NCI-H2196 (cell line): ENCODE results near the gene TSC22D1.
"Not testable (repeated sequence)": the region's sequence is repeated elsewhere in the genome, so short reads cannot be mapped to it uniquely, and the experiment has no call there.

ENCODE experiments used
- DNase-seq: peaks from one replicate; lab custom pipeline; 2025; ENCODE audit not compliant: unreplicated experiment; lab: John Stamatoyannopoulos, UW

TSC22D1 gene

GRCh38 chr13:44573790-44574465 lies 2.2 kb downstream of the TSC22D1 start:
- DNase-seq: no peak

GRCh38 chr13:44573071-44573470 lies 3.1 kb downstream of the TSC22D1 start:
- DNase-seq: no peak

GRCh38 chr13:44566601-44567000 lies 9.5 kb downstream of the TSC22D1 start:
- DNase-seq: no peak

GRCh38 chr13:44565881-44566280 lies 10.2 kb downstream of the TSC22D1 start:
- DNase-seq: no peak

GRCh38 chr13:44564936-44565335 lies 11.2 kb downstream of the TSC22D1 start:
- DNase-seq: no peak

DNA sequence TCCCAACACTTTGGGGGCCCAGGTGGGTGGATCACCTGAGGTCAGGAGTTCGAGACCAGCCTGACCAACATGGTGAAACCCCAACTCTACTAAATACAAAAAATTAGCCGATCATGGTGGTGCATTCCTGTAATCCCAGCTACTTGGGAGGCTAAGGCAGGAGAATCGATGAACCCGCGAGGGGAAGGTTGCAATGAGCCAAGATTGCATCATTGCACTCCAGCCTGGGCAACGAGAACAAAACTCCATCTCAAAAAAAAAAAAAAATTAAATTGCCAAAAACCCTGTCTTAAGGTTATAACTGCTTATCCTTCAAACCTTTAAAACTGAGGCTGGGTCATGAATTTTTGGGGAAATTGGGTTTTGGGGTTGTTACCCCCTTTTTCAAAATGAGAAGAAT lies 13.3 kb downstream of the TSC22D1 start:
- DNase-seq: not testable (repeated sequence)

- DNase-seq: no peak
Measured at GRCh38 chr13:44561351-44561750, 14.8 kb downstream of the TSC22D1 start.

- no peak for DNase-seq
Measured at GRCh38 chr13:44557986-44558385, 18.1 kb downstream of the TSC22D1 start.

GRCh38 chr13:44555207-44555606 lies 20.9 kb downstream of the TSC22D1 start:
- no peak for DNase-seq

DNA sequence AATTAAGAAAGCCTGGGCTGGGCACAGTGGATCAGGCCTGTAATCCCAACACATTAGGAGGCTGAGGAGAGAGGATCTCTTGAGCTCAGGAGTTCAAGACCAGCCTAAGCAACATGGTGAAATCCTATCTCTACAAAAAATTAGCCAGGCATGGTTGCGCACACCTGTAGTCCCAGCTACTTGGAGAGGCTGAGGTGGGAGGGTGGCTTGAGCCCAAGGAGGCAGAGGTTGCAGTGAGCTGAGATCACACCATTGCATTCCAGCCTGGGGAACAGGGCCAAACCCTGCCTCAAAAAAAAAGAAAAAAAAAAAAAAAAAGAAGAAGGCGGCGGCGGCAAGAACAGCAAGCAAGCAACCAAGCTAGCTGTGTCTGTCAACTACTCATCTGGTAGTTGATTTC lies 26.7 kb downstream of the TSC22D1 start:
- no peak for DNase-seq

- no peak for DNase-seq
Measured at GRCh38 chr13:44546164-44546563, 30.0 kb downstream of the TSC22D1 start.

DNA sequence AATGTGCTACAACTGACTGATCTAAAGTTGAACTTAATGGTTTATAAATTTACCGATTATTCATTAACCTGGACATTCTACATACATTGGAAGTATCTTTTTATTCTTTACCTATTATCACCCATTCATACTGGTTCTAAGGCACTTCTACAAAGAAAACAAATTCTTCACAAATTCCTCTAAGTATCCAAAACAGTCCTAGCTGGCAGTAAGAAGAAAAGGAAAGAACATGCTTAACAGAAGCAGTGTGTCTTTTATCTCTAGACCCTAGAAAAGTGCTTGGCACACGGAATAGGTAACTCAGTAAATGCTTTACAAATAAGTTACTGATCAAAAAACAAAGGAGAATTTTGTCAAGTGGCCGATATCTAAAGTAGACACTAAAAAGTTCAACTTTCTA lies 32.8 kb downstream of the TSC22D1 start:
- no peak for DNase-seq

GRCh38 chr13:44542361-44542760 lies 33.8 kb downstream of the TSC22D1 start:
- DNase-seq: no peak

GRCh38 chr13:44541601-44542000 lies 34.5 kb downstream of the TSC22D1 start:
- DNase-seq: no peak

DNA sequence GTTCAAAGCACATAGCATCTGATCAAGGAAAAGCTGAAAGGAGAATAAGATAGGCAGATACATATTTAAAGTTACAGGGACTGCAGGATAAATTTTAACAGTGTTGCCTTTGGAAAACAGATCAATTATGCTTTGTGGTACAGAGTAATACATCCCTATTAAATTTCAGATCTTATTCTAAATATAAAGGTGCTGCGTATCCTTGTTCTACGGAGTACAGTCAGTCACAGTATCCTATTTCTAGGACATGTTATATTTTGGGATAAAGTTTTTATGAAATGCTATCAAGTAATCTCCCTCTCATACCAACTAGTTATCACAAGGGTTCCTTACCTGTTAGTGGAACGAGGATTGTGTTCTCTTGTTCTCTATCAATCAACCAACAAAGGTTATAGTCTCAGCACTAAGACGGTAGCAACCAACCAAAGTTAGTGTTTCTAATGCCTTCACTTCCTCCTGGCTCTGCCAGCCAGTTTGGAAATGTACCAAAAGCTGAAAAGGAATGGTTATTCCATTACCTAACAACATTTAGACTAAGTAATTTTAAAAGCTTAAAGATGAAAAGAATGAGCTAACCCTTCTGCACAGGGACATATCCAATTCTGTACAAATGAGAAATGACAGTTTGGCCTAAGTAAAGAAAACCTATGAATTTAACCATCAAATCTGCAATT lies 35.2 kb downstream of the TSC22D1 start:
- no peak for DNase-seq

DNA sequence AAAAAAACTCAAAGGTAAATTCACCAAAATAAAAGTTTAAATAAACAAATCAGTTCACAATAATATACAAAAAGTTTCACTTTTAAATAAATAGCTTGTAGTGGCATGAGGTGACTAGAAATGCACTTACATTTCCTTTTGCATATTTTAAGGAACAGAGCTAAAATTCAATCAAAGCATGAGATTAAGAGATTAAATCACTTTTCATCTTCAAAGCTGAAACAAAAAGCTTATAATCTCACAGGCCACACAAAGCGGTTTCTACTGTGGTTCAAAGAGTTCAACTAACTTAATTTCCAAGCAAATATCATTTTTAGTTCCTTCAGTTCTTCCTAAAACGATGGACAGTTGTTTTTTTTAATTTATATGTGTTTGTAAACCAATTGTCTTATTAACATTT lies 38.9 kb downstream of the TSC22D1 start:
- DNase-seq: no peak

DNA sequence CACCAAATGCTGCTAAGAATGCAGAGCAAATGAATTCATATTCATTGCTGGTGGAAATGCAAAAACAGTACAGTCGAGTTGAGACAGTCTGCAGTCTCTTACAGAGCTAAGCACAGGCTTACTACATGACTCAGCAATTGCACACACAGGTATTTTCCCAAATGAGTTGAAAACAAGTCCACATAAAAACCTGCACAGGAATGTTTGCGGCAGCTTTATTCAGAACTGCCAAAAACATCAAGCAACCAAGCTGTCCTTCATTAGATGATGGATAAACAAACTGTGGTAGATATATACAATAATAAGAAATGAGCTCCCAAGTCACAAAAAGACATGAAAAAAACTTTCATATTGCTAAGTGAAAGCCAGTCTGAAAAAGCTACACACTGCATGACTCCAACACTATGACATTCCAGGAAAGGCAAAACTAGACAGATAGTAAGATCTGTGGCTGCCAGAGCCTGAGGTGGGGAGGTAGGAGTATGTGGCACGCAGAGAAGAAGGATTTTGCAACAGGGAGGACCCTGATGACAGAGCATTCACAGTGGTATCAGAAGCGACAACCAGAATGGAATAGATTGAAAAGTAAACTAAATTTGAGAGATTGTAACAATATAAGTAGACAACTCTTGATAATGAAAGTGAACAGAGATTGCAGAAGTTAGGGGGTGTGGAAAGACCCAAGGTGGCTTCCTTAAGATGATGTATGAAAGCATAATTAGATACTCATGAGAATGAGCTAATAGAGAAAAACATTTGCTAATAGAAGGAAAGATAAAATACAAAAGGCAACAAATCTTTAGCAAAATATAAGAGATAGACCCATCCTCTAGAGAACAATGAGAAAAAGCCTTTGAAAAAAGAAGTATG lies 52.7 kb downstream of the TSC22D1 start:
- DNase-seq: no peak

GRCh38 chr13:44519642-44520041 lies 56.5 kb downstream of the TSC22D1 start:
- no peak for DNase-seq

- DNase-seq: peak; percentile 2
Measured at GRCh38 chr13:44516771-44517170, 59.4 kb downstream of the TSC22D1 start.

- no peak for DNase-seq
Measured at GRCh38 chr13:44514278-44514677, 61.9 kb downstream of the TSC22D1 start.

DNA sequence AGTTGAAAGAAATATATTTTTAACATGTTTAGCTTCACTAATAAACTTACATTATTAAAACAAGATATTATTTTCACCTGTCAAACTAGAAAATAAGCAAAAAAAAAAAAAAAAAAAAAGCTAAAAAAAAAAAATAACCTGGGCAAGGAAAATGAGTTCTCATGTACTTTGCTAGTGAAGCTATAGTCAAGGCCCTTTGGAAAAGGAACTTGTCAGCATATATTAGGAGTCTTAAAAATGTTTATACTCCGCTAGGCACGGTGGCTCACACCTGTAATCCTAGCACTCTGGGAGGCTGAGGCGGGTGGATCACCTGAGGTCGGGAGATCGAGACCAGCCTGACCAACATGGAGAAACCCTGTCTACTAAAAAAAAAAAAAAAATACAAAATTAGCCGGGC lies 66.3 kb downstream of the TSC22D1 start:
- not testable (repeated sequence) for DNase-seq

GRCh38 chr13:44508562-44509077 lies 67.5 kb downstream of the TSC22D1 start:
- no peak for DNase-seq
